ENCODE data around the gene RNPEP.

DNA sequence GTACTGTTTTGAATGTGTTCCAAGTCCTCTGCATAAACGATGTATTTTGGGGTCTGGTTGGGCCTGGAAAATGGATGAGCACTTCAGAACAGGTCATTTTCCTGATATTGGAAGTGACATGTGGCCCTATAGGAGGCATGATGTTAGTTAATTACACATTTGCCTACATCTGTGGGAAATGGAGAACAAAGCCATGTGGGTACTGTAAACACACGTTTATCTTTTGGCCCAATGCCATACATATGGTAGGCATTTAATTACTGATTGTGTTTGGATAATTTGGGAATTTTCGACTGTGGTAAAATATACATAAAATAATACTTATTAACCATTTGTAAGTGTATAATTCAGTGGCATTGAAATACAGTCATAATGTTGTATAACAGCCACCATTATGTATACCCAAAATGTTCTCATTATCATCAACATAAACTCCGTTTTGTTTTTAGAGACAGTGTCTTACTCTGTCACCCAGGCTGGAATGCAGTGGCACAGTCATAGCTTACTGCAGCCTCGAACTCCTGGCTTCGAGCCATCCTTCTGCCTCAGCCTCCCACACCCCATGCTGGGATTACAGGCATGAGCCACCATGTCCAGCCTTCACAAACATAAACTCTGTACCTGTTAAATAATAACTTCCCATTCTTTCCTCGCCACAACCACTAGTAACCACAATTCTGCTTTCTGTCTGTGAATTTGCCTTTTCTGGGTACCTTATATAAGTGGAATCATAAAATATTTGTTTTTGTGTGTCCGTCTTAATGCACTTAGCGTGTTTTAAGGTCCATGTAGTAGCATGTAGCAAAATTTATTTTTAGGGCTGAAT is 11.9 kb upstream of the RNPEP start:
- TF ChIP-seq, protein P1, sequence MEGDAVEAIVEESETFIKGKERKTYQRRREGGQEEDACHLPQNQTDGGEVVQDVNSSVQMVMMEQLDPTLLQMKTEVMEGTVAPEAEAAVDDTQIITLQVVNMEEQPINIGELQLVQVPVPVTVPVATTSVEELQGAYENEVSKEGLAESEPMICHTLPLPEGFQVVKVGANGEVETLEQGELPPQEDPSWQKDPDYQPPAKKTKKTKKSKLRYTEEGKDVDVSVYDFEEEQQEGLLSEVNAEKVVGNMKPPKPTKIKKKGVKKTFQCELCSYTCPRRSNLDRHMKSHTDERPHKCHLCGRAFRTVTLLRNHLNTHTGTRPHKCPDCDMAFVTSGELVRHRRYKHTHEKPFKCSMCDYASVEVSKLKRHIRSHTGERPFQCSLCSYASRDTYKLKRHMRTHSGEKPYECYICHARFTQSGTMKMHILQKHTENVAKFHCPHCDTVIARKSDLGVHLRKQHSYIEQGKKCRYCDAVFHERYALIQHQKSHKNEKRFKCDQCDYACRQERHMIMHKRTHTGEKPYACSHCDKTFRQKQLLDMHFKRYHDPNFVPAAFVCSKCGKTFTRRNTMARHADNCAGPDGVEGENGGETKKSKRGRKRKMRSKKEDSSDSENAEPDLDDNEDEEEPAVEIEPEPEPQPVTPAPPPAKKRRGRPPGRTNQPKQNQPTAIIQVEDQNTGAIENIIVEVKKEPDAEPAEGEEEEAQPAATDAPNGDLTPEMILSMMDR (conservative IDR thresholded peaks at IDR 0.05; ENCODE audit: low read length): no peak
- no peak for TF ChIP-seq EZH2phosphoT487 (IDR thresholded peaks at IDR 0.05; ENCODE audit: borderline replicate concordance)
